Bladder microvascular endothelial cell (primary cell): ENCODE results near the gene SS18L1. TPM values are rescaled to one million over a fixed set of nuclear protein-coding genes. Genes with fewer than 3 reads are reported as not detected.

Experiments used
- total RNA-seq: library from RNA; depleted of rRNA; stranded (reverse); fragments of >200 nt; gene quantifications from 2 replicates; pipeline ENCODE4 v1.2.3, GENCODE V29; 2014

Gene SS18L1
- 6.2 and 16.7 TPM in 2 replicates for total RNA-seq

GRCh38 chr20:62143081-62143956 is at the start of gene SS18L1, which contains the start of gene PSMA7:
Gene SS18L1, plus strand, starts transcription at chr20:62143769. Its CDS starts 52 bp downstream, at chr20:62143821.
Gene PSMA7, minus strand, starts transcription at chr20:62143394. Its CDS starts 91 bp downstream, at chr20:62143303.

GRCh38 chr20:62121776-62122653 is 21.6 kb upstream of the SS18L1 start, which contains the start of gene LSM14B:
Gene LSM14B, plus strand, starts transcription at chr20:62122475. Its CDS starts 192 bp downstream, at chr20:62122667.

GRCh38 chr20:62182469-62183425 is 39.2 kb downstream of the SS18L1 start, which contains the start of gene MTG2:
Gene MTG2, plus strand, starts transcription at chr20:62183028. Its CDS starts 10,393 bp downstream, at chr20:62193421.

GRCh38 chr20:62219992-62220665 is 76.6 kb downstream of the SS18L1 start, which contains the start of gene HRH3:
Gene HRH3, minus strand, starts transcription at chr20:62220278. Its CDS starts 308 bp downstream, at chr20:62219970.

Other genes starting within 250 kb of the SS18L1 start
- gene TAF4, start 77.9 kb upstream of the SS18L1 start, total RNA-seq: 2.4 and 9.9 TPM in 2 replicates
- 24.8 and 31.8 TPM in 2 replicates for gene LSM14B, start 21.3 kb upstream of the SS18L1 start, total RNA-seq
- gene PSMA7, start 375 bp upstream of the SS18L1 start, total RNA-seq: 407 and 459 TPM in 2 replicates
- 9.4 and 17.1 TPM in 2 replicates for gene MTG2, start 39.3 kb downstream of the SS18L1 start, total RNA-seq
- not detected in 2 replicates for gene HRH3, start 76.5 kb downstream of the SS18L1 start, total RNA-seq
- gene OSBPL2, start 94.8 kb downstream of the SS18L1 start, total RNA-seq: 17.6 and 37.1 TPM in 2 replicates
- gene ADRM1, start 159.2 kb downstream of the SS18L1 start, total RNA-seq: 104 and 109 TPM in 2 replicates
- 65.6 and 72.9 TPM in 2 replicates for gene LAMA5, start 223.5 kb downstream of the SS18L1 start, total RNA-seq
- gene RPS21, start 243.3 kb downstream of the SS18L1 start, total RNA-seq: 639 and 784 TPM in 2 replicates